ENCODE measurements around the gene FGF12.

The FGF12 gene

GRCh38 chr3:192317564-192317963 lies 409.8 kb downstream of the FGF12 start:
- DNase-seq: no peak

GRCh38 chr3:192313605-192314004 lies 413.7 kb downstream of the FGF12 start:
- no peak for DNase-seq

GRCh38 chr3:192307631-192308030 lies 419.7 kb downstream of the FGF12 start:
- no peak for DNase-seq

- DNase-seq: no peak
These were observed 424.1 kb downstream of the FGF12 start for GRCh38 chr3:192303235-192303634.

- no peak for DNase-seq
These were observed 424.6 kb downstream of the FGF12 start for GRCh38 chr3:192302721-192303120.

GRCh38 chr3:192299921-192300320 lies 427.4 kb downstream of the FGF12 start:
- DNase-seq: no peak

GRCh38 chr3:192296845-192297244 lies 430.5 kb downstream of the FGF12 start:
- DNase-seq: no peak

- DNase-seq: no peak
These were observed 442.8 kb downstream of the FGF12 start for GRCh38 chr3:192284443-192285072.

GRCh38 chr3:192281207-192281880 lies 446.0 kb downstream of the FGF12 start:
- DNase-seq: no peak

- no peak for DNase-seq
These were observed 447.7 kb downstream of the FGF12 start for GRCh38 chr3:192279664-192280063.

- no peak for DNase-seq
These were observed 449.9 kb downstream of the FGF12 start for GRCh38 chr3:192277477-192277876.

GRCh38 chr3:192275741-192276355 lies 451.5 kb downstream of the FGF12 start:
- no peak for DNase-seq

- DNase-seq: no peak
These were observed 453.7 kb downstream of the FGF12 start for GRCh38 chr3:192273697-192274010.

GRCh38 chr3:192273001-192273696 lies 454.2 kb downstream of the FGF12 start:
- DNase-seq: no peak

GRCh38 chr3:192262001-192262400 lies 465.3 kb downstream of the FGF12 start:
- DNase-seq: no peak

GRCh38 chr3:192261135-192261534 lies 466.2 kb downstream of the FGF12 start:
- DNase-seq: no peak

GRCh38 chr3:192260116-192261010 lies 467.0 kb downstream of the FGF12 start:
- DNase-seq: no peak

GRCh38 chr3:192259661-192260060 lies 467.7 kb downstream of the FGF12 start:
- DNase-seq: no peak

GRCh38 chr3:192258721-192259120 lies 468.6 kb downstream of the FGF12 start:
- no peak for DNase-seq

- no peak for DNase-seq
These were observed 471.5 kb downstream of the FGF12 start for GRCh38 chr3:192255839-192256238.

GRCh38 chr3:192253138-192253887 lies 474.0 kb downstream of the FGF12 start:
- no peak for DNase-seq

GRCh38 chr3:192249516-192249915 lies 477.8 kb downstream of the FGF12 start:
- no peak for DNase-seq
